ENCODE results near the gene CHN1. TPM values are rescaled to one million over a fixed set of nuclear protein-coding genes. Genes with fewer than 3 reads are reported as not detected.

The CHN1 gene
- total RNA-seq, 4 donors from 2014 or later: 2.7 to 6.1 (median 3.4) TPM

DNA sequence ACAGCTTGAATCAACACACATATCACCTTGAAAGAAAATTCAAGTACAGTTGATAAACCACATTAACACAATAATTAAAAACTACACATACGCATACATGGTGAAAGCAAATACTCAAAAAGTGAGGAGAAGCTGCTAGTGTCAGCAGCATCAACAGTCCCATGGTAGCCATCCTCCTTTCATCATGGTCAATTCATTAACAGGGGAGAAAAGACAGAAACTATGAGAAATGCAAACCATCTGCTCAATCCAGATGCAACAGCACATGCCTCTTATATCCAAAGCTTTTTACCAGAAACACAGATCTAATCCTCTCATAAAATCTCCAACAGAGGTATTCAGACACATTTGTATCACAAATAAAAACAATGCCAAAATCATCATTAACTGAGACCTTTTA lies 159.0 kb downstream of the CHN1 start:
- no peak overlapping the region for H3K4me3 ChIP-seq (ENCODE audit: low read depth, poor library complexity, severe bottlenecking)
- DNase-seq (ENCODE audit: low spot score in 2 of 2): no peak
- intact Hi-C loops (cut with DNase I; ENCODE audit: low total_unique reads): no loop called here
- TF ChIP-seq, protein P1, sequence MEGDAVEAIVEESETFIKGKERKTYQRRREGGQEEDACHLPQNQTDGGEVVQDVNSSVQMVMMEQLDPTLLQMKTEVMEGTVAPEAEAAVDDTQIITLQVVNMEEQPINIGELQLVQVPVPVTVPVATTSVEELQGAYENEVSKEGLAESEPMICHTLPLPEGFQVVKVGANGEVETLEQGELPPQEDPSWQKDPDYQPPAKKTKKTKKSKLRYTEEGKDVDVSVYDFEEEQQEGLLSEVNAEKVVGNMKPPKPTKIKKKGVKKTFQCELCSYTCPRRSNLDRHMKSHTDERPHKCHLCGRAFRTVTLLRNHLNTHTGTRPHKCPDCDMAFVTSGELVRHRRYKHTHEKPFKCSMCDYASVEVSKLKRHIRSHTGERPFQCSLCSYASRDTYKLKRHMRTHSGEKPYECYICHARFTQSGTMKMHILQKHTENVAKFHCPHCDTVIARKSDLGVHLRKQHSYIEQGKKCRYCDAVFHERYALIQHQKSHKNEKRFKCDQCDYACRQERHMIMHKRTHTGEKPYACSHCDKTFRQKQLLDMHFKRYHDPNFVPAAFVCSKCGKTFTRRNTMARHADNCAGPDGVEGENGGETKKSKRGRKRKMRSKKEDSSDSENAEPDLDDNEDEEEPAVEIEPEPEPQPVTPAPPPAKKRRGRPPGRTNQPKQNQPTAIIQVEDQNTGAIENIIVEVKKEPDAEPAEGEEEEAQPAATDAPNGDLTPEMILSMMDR (IDR thresholded peaks at IDR 0.05): no peak
- no peak for TF ChIP-seq POLR2A (IDR thresholded peaks at IDR 0.05)
- WGBS, 2 donors: 61 to 80% methylated on average over 1 of the region's 1 CpG

DNA sequence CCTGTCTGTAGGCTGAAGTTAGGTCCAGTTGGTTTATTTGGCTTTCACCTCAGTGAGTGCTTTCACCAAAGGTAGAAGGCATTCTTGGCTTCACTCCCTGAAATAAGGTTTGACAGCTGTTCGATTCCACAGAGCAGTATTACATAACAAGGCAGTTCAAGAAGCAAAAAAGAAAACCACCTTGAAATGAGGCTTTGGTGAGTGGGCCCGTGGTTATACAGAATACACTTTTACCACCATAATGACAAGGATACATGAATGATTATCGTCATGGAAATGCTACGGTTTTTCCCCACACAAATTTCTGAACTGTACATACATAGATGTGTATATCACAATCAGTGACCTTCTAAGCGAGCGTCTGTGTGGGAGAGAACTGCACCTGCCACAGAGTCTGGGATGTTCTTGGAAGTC lies 160.9 kb downstream of the CHN1 start:
- no peak overlapping the region for H3K4me3 ChIP-seq (ENCODE audit: low read depth, poor library complexity, severe bottlenecking)
- 77 to 83% methylated on average over 6 of the region's 6 CpGs for WGBS, 2 donors
- intact Hi-C loops (cut with DNase I; ENCODE audit: low total_unique reads): no loop called here
- DNase-seq (ENCODE audit: low spot score in 2 of 2): no peak
- TF ChIP-seq, protein P1 (IDR thresholded peaks at IDR 0.05): no peak
- TF ChIP-seq POLR2A (IDR thresholded peaks at IDR 0.05): no peak

DNA sequence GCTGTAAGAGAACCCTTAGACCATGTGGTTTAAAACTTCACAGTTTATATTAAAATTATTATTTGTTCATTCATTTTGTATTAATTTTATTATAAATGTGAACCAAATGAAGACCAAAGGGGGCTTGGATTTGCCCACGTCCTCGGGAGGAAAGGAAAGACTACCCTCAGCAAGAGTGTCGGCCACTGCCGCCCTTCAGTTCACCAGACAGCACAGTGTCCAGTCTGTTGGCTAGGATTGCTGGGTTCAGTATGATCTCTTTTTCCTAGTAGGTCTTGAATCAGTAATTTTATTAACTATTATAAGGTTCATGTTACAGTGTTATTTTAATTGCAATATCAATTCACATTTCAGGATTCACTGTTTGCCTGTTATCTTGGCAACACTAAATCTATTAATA lies 162.7 kb downstream of the CHN1 start:
- TF ChIP-seq, protein P1 (IDR thresholded peaks at IDR 0.05): no peak
- TF ChIP-seq POLR2A (IDR thresholded peaks at IDR 0.05): no peak
- no peak for DNase-seq (ENCODE audit: low spot score in 2 of 2)
- intact Hi-C loops (cut with DNase I; ENCODE audit: low total_unique reads): no loop called here
- WGBS, 2 donors: 91 to 93% methylated on average over 4 of the region's 4 CpGs
- H3K4me3 ChIP-seq (ENCODE audit: low read depth, poor library complexity, severe bottlenecking): no peak overlapping the region

DNA sequence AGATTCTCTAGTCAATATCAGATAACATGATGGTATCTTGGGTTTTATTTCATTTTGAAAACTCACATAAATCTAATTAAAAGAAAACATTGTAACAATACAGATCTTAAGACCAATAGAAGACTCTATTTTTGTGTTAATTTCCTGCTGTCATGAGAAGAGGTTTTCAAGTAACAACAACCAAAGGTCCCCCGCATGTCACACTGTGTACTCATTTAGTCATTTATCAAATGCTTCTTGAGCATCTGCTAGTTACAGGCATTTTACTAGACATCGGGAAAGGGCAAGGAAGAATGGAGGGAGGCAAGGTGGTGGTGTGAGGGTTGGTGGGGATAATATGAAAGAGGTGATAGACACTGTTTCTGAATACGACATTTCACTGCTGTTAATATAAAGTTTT lies 163.2 kb downstream of the CHN1 start:
- WGBS, 2 donors: 93% methylated on average over 3 of the region's 3 CpGs
- intact Hi-C loops (cut with DNase I; ENCODE audit: low total_unique reads): no loop called here

DNA sequence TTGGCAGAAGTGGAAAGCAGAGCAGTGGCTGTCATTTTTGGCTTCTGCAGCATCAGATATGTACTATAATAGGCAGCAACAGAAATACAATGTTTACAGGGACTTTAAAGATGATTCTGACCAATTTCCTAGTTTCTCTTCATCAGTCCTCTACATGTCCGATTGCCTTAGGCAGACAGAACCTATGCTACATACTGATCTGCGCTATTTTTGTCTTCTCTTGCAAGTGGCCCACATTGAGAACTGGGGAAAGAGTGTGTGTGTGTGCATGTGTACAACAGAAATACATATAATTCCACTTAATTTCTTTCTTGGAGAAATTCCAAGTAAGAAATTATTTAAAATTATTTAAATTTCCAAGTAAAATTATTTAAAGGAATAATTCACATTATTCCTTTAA lies 163.8 kb downstream of the CHN1 start:
- intact Hi-C loops (cut with DNase I; ENCODE audit: low total_unique reads): no loop called here
- 88 to 89% methylated on average over 2 of the region's 2 CpGs for WGBS, 2 donors
- no peak for DNase-seq (ENCODE audit: low spot score in 2 of 2)
- no peak for TF ChIP-seq POLR2A (IDR thresholded peaks at IDR 0.05)
- TF ChIP-seq, protein P1 (IDR thresholded peaks at IDR 0.05): no peak
- no peak overlapping the region for H3K4me3 ChIP-seq (ENCODE audit: low read depth, poor library complexity, severe bottlenecking)

More for the DNA sequence above, 163.2 kb downstream of the CHN1 start:
- no peak overlapping the region for H3K4me3 ChIP-seq (ENCODE audit: low read depth, poor library complexity, severe bottlenecking)
- no peak for DNase-seq (ENCODE audit: low spot score in 2 of 2)
- TF ChIP-seq, protein P1 (IDR thresholded peaks at IDR 0.05): no peak
- no peak for TF ChIP-seq POLR2A (IDR thresholded peaks at IDR 0.05)

DNA sequence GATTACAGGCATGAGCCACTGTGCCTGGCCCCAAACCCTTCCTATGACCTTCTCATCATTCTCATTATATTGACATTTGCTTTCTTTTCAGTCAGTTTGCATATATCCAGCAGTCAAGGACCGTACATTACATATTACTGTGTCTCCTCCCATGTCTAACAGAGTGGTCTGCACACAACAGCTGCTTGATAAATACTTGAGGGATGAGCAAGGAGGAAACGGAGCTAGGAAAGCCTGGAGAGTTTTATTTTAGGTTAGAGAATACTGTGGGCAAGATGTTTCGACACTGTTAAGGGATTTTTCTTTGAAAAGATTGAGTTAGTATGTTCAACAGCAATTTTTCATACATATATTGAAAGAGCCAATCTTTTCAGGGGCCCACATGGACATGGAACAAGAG lies 164.7 kb downstream of the CHN1 start:
- intact Hi-C loops (cut with DNase I; ENCODE audit: low total_unique reads): no loop called here
- WGBS, 2 donors: 84 to 85% methylated on average over 3 of the region's 3 CpGs
- H3K4me3 ChIP-seq (ENCODE audit: low read depth, poor library complexity, severe bottlenecking): no peak overlapping the region
- no peak for DNase-seq (ENCODE audit: low spot score in 2 of 2)
- TF ChIP-seq, protein P1 (IDR thresholded peaks at IDR 0.05): no peak
- no peak for TF ChIP-seq POLR2A (IDR thresholded peaks at IDR 0.05)
